Measurements from ENCODE around the gene LCORL.

DNA sequence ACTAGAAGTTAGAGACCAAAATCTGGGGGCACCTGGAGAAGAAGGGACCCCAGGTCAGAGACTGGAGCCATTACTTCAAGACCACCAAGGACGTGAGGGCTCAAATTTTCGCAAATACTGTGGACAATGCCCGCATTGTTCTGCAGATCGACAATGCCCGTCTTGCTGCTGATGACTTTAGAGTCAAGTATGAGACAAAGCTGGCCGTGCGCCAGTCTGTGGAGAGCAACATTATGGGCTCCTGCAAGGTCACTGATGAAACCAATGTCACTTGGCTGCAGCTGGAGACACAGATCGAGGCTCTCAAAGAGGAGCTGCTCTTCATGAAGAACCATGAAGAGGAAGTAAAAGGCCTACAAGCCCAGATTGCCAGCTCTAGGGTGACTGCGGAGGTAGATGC, 109.5 kb downstream of the LCORL start:
- TF ChIP-seq, protein P1, sequence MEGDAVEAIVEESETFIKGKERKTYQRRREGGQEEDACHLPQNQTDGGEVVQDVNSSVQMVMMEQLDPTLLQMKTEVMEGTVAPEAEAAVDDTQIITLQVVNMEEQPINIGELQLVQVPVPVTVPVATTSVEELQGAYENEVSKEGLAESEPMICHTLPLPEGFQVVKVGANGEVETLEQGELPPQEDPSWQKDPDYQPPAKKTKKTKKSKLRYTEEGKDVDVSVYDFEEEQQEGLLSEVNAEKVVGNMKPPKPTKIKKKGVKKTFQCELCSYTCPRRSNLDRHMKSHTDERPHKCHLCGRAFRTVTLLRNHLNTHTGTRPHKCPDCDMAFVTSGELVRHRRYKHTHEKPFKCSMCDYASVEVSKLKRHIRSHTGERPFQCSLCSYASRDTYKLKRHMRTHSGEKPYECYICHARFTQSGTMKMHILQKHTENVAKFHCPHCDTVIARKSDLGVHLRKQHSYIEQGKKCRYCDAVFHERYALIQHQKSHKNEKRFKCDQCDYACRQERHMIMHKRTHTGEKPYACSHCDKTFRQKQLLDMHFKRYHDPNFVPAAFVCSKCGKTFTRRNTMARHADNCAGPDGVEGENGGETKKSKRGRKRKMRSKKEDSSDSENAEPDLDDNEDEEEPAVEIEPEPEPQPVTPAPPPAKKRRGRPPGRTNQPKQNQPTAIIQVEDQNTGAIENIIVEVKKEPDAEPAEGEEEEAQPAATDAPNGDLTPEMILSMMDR (IDR thresholded peaks at IDR 0.05; ENCODE audit: low read depth, low read length, poor library complexity, severe bottlenecking) = no peak
- TF ChIP-seq EZH2phosphoT487 (IDR thresholded peaks at IDR 0.05; ENCODE audit: borderline replicate concordance, low read length) = no peak
